GM12878 (cell line): ENCODE measurements around the gene APOO.

Source experiments
- FOS ChIP-seq: IDR thresholded peaks from 3 replicates; pipeline ENCODE4 v1.6.1; 2011; ENCODE audit warnings: borderline replicate concordance; ENCODE audit not compliant: insufficient read length; ENCODE audit errors: extremely low read depth
- IRF4 ChIP-seq: IDR thresholded peaks from 2 replicates; pipeline ENCODE4 v1.6.1; 2011; ENCODE audit warnings: low read depth, low read length
- LARP7 ChIP-seq: fragments of 450-650 bp; IDR thresholded peaks from 2 replicates; pipeline ENCODE4 v1.6.1; 2017; ENCODE audit warnings: mild to moderate bottlenecking
- TF ChIP-seq, protein P1 (sequence below): IDR thresholded peaks from 2 replicates; pipeline ENCODE4 v1.6.1; 2012; ENCODE audit warnings: mild to moderate bottlenecking, low read depth, low read length

DNA sequence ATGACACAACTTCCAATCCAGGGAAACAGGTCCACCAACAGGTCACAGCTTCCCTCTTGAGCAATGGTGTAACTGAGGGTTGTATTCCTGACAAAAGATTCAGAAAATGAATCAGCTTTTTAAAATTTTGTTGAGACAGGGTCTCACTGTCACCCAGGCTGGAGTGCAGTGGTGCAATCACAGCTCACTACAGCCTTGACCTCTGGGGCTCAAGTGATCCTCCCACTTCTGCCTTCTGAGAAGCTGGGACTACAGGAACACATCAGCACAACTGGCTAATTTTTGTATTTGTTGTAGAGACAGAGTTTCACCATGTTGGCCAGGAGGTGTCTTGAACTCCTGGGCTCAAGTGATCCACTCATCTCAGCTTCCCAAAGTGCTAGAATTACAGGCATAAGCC is 81.1 kb downstream of the APOO start:
- TF ChIP-seq LARP7 (no peak), FOS (no peak), IRF4 (no peak)
- TF ChIP-seq, protein P1, sequence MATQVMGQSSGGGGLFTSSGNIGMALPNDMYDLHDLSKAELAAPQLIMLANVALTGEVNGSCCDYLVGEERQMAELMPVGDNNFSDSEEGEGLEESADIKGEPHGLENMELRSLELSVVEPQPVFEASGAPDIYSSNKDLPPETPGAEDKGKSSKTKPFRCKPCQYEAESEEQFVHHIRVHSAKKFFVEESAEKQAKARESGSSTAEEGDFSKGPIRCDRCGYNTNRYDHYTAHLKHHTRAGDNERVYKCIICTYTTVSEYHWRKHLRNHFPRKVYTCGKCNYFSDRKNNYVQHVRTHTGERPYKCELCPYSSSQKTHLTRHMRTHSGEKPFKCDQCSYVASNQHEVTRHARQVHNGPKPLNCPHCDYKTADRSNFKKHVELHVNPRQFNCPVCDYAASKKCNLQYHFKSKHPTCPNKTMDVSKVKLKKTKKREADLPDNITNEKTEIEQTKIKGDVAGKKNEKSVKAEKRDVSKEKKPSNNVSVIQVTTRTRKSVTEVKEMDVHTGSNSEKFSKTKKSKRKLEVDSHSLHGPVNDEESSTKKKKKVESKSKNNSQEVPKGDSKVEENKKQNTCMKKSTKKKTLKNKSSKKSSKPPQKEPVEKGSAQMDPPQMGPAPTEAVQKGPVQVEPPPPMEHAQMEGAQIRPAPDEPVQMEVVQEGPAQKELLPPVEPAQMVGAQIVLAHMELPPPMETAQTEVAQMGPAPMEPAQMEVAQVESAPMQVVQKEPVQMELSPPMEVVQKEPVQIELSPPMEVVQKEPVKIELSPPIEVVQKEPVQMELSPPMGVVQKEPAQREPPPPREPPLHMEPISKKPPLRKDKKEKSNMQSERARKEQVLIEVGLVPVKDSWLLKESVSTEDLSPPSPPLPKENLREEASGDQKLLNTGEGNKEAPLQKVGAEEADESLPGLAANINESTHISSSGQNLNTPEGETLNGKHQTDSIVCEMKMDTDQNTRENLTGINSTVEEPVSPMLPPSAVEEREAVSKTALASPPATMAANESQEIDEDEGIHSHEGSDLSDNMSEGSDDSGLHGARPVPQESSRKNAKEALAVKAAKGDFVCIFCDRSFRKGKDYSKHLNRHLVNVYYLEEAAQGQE: no peak
